Activated CD4-positive, alpha-beta T cell treated with anti-CD3 and anti-CD28 coated beads, Interleukin-2, amount 50 U/mL, for 16 hours (primary cell): ENCODE measurements around the gene ZC3H18.
"Not testable (repeated sequence)": the region's sequence is repeated elsewhere in the genome, so short reads cannot be mapped to it uniquely, and the experiment has no call there.

Experiments used
- DNase-seq: peaks from one replicate; pipeline ENCODE4 v3.0.0-alpha.2; 2020

Gene ZC3H18

DNA sequence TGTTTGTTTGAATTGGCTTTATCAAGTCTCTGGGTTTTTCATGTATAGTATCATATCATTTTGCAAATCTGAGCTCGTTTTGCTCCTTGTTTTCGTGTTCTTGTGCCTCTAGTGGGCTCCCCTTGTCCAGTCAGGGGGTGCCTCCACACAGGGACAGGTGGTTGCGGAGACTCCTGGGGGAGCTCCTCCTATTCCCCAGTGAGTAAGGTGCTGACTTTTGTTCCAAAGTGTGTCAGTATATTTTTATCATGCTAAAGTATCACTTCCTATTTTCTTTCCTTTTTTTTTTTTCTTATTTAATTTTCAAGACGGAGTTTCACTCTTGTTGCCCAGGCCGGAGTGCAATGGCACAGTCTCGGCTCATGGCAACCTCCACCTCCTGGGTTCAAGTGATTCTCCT, 37.9 kb downstream of the ZC3H18 start:
- DNase-seq, result no peak

DNA sequence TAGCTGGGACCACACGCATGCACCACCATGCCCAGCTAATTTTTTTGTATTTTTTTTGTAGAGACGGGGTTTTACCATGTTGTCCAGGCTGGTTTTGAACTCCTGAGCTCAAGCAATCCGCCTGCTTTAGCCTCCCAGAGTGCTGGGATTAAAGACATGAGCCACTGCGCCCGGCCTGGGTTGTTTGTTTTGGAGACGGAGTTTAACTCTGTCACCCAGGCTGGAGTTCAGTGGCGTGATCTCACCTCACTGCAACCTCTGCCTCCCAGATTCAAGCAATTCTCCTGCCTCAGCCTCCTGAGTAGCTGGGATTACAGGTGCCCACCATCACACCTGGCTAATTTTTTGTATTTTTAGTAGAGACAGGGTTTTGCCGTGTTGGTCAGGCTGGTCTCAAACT, 39.2 kb downstream of the ZC3H18 start:
- DNase-seq, result not testable (repeated sequence)

DNA sequence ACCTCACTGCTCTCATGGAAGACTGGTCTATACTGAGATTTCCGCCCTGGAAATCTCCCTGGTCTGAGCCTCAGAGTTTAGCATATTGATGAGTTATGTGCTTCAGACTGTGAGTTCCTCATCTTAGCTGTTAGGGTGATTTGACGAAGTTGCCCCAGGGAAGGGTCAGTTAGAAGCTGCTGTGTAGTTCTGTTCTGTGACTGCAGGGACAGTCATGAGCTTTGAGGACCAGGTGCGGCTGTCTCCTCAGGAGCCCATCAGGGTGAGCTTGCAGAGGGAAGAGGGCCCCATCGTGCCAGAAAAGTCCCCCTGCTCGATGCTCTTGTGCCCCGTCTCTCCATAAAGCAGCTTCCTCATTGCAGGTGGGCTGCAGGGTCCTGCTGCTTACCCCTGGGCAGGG, 39.9 kb downstream of the ZC3H18 start:
- DNase-seq, result no peak

DNA sequence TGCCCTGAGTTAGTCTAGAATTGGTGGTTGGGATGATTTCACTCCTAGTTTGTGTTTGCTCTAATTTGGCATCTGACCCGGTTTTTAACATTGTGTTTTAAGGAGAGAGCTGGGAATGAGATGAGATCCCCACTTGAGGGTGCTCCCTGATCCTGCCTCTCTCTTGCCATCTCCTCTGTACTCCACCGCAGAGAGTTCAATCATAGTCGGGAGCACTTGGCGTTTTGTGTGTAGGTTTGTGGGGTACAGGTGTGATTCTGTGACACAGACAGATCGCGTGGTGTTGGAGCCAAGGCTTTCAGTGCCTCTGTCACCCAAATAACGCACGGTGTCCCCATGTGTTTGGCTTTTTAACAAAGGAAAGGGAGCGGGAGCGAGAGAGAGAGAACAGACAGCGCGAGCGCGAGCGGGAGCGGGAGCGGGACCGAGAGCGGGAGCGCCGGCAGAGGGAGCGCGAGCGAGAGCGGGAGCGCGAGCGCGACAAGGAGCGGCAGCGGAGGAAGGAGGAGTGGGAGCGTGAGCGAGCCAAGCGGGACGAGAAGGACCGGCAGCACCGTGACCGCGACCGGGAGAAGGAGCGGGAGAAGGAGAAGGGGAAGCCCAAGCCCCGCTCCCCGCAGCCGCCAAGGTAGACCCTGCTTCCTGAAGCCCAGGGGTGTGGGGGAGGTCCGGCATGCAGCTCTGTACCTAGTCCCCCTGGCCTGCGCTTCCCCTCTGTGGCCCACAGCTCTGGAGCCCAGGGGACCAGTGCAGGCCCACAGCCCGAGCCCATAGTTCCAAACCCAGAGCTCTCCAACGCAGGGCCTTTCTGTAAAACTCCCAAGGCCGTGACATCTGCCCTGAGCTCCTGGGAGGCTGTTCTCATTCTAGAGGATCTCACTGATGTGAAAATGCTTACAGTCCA, 41.0 kb downstream of the ZC3H18 start:
- no peak for DNase-seq

DNA sequence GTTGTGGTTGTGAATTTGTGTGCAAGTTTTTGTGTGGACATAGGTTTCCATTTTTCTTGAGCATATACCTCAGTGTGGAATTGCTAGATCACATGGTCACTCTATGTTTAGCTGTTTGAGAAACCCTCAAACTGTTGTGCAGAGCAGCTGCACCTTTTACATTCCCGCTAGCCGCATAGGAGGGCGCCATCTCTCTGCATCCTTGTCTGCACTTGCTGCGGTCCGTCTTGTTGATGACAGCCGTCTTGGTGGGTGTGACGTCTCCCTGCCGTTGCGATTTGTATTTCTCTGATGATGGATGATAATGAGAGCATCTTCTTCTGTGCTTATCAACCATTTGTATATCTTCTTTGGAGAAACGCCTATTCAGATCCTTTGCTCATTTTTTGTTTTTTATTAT, 43.1 kb downstream of the ZC3H18 start:
- no peak for DNase-seq

DNA sequence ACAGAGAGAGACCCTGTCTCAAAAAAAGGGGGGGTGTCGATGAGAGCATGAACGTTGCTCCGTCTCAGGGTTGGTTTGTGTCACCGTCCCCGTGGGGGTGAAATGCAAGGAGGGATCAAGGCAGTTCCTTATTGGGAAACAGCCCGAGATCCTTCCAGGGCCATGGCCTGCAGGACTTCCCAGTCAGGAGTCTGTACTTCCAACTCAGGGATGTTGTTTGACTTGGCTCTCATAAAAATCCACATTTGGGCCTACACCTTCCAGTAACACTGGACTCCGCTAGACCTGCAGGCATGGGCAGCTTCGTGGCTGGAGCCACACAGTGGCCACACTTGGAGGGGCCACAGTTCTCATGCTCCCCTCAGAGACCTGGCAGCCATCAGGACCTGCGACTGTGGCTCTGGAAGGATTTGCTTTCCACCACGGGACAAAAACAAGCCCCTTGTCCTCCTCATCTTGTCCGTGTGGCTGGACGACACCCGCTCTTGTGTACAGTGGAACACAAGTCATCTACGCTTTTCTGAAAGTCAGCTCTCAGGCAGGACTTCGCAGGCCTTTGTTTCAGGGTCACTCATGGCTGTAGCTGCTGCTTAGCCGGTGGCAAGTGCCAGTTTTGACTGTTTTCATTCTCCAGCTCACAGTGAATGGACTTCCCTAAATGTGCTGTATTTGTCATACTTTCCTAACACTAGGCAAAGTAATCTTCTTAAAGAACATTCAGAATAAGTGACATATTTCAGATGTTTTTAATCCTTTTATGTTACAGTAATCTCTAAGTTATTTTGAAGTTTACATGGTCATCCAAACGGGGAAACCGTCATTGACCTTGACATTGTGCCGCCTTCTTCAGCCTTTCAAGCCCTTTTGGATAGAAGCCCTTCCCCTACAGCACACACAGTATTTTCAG, 44.0 kb downstream of the ZC3H18 start:
- DNase-seq, result no peak

DNA sequence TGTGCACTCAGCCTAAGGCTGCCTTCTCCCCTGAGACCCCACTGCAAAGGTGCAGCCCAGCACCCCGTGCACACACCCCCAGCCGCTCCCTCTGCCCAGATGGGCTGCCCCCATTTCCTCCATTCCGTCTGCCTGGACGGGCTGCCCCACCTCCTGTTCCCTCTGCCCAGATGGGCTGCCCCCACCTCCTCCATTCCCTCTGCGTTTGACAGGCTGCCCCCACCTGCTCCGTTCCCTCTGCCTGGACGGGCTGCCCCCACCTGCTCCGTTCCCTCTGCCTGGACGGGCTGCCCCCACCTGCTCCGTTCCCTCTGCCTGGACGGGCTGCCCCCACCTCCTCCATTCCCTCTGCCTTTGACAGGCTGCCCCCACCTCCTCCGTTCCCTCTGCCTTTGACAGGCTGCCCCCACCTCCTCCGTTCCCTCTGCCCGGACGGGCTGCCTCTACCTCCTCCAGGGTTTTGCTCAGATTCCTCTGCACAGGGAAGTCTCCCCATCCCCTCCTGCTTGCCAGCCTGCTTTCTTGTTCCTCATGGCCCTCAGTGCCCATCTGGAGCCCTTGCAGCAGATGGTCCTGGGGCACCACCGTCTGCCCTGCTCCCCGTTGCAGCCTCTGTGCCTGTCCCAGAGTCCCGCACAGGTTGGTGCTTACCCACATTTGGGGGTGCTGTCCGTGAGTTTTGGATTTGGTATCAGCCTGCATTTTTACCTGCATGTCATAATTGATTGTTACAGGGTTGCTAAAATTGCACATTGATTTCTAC, 44.8 kb downstream of the ZC3H18 start:
- DNase-seq, result no peak

DNA sequence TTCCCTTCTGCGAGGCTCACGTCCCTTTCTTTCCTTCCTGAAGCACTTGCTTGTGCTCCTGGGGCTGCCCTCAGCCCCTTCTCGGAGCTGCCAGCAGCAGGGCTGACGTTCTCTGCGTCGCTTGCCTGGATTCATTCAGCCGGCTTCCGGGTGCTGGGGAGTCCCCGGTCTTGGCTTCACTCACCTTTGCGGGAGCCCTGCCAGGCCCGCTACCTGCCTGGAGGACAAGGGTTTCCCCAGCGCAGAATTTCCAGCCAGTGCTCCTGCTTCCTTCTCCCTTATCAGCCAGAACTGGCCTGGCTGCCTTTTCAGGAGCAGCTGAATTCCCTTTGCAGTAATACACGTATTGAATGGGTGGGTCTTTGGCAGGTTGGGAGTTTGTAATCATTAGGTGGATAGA, 46.1 kb downstream of the ZC3H18 start:
- DNase-seq, result no peak

DNA sequence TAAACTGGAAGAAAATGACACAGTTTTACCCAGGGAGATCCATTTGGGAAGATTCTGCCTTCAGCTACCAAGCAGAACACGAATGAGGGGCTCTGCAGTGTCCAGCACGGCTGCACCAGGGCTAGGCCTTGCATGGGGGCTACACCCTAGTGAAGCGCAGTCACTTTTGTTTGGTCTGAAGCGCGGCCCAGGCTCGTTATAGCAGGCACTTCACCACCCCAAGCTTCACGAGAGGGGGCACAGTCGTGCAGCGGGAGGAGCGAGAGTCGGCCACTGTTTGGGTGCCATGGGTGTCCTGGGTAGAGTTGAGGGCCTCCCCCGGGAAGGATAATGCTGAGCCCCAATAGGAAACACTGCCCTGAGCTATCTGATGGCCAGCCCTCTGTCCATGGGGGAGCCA, 46.5 kb downstream of the ZC3H18 start:
- DNase-seq, result no peak

DNA sequence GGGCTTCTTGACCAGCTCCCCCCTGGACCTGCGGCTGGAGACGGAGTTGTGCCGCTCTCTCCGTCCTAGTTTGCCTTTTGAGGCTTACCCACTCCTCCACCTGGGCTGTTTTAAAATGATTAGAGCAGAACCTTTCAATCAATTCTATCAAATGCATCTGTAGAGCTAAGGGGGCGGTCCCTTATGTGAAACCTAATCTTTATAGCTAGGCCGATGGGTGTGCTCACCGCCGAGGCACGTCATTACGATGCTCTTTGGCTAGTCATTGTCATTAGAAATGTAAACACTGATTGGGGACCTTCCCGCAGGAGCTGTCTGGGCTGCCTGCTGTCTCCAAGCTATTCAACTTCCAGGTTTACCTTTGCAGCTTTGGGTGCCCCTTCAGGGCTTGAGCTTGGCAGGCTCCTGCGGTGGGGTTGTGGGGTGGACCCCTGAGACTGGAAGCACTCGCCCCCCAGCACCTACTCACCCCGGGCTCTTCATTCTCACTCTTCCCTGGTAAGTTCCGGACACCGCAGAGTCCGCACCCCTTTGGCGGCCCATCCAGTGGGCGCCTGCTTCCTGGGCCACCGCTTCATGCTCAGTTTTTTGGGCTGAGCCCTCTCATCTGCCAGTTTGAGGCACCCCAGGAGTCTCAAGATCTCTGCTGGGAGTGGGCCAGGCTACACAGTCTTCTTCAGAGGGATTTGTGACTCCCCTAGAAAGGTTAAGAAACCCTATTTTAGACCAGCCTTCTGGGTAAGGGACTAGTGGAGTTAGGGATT, 47.2 kb downstream of the ZC3H18 start:
- DNase-seq, result no peak

DNA sequence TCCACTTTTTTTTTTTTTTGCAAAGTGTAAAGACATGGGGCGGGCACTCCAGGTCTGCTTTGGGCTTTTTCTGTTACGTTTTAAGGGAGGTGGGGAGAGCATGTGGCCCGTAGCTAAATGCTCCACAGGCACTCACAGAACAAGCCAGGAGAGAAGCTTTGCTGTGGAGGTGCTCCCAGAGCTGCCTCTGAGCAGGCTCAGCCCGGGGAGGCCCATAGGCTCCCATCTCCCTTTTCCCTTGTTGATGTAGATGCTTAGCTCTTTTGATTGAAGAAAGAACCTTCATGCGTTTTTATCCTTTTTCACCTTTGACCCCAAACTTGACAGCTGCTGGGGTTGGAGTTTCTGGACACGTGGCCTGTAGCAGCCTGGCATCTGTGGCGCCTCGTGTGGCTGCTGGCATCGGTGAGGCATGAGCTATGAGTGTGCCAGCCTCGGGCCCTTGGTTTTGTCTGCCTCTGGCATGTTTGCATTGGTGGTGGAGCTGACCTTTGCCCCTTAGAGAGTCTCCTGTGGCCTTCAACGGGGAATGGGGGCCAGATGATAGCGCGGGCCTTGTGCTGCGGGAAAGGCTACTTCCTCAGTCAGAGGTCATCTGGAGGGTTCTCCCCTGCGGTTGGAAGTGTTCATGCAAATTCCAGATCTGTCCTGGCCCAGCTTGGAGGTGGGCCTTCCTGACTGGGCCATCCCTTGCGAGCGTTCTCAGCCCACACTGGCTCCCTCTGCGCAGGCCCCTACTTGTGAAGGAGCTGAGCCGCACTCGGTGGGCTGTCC, 48.2 kb downstream of the ZC3H18 start:
- no peak for DNase-seq

DNA sequence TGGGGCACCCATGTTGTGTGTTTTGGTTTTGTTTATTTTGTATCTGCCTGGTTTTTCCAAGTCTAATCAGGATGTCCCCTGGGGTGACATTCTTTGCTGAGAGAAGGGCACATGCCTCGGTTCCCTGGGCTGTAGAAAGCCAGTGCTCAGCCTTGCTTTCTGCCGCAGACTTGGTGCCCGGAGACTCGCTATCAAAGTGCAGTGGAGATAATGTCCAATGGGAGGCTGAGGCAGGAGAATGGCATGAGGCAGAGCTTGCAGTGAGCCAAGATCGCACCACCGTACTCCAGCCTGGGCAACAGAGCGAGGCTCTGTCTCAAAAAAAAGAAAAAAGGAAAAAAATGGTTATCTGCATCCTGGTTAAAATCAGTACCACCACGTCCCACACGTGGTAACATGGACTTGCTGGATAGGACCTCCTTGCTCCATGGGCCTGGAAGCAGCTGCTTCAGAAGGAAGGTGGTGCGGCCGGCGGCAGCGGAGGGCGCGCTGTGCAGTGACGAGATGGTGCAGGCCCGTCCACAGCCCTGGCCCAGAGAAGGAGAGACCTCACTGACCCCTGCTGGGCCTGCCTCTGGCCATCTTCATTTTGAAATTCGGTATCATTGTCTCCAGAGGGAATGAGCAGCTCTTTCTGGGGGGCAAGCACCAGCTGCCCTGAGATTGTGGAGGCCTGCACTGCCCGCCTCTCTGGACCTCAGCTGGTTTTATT, 48.9 kb downstream of the ZC3H18 start:
- no peak for DNase-seq

DNA sequence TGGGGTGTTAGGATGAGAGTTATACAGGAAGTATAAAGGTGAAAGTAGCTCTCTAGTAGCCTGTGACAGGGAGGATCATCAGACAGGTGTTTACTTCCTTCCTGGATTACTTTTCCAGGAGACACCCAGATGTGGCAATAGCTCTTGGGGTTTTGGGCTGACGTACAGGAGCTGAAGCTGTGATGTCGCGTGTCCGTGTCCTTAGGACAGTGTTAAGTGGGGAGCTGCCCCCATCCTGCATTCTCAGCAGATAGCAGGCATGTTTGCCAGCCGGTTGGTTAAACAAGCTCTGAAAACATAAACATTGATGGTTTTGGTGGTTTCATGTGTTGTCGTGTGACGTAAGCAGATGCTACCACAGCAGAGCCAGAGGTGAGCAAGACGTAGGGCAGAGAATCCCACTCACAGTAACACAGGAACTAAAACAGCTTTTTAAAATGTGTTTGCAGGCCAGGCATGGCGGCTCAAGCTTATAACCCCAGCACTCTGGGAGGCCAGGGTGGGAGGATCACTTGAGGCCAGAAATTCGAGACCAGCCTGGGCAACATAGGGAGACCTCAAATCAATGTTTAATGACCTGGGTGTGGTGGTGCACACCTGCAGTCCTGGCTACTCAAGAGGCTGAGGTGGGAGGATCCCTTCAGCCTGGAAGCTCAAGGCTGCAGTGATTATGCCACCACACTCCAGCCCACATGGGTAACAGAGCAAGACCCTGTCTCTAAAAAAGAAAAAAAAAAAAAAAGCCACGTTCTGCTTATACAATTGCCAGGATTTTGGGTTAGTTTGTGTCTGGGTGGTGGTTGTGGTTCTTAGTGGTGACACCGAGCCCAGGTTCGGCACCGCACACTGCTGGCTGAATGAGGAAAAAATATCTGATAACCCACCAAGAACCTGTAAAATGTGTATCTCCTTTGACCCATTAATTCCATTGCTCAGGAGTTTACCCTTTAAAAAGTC, 49.9 kb downstream of the ZC3H18 start:
- DNase-seq, result peak; percentile 70

DNA sequence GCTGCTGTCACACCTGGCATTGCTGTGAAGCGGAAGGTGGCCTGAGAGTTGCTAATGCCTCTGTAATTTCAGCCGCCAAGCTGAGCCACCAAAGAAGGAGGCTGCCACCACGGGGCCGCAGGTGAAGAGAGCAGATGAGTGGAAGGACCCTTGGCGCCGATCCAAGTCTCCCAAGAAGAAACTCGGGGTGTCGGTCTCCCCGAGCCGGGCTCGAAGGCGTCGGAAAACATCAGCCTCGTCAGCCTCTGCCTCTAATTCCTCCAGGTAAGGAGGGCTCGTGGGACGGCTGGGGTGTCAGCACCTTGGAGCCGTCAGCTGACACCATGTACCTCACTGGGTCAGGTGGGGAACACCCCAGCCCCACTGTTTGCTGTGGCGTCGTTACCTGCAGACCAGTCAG, 51.9 kb downstream of the ZC3H18 start:
- DNase-seq, result no peak

DNA sequence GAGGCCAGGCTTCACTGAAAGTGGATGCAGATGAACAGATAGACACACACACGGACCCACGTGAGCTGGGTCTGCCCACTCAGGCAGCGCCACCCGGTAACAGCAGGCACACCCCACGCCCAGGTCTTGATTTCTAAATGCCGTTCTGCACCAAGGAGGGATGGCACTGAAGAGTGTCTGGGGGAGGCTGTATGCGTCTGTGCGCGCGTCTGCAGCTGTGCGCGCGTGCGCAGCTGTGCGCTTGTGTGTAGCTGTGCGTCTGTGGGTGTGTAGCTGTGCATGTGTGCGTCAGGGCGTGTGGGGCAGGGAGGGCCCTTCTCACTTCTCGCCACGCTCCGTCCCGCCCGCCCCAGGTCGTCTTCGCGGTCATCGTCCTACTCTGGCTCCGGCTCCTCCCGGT, 52.7 kb downstream of the ZC3H18 start:
- no peak for DNase-seq

DNA sequence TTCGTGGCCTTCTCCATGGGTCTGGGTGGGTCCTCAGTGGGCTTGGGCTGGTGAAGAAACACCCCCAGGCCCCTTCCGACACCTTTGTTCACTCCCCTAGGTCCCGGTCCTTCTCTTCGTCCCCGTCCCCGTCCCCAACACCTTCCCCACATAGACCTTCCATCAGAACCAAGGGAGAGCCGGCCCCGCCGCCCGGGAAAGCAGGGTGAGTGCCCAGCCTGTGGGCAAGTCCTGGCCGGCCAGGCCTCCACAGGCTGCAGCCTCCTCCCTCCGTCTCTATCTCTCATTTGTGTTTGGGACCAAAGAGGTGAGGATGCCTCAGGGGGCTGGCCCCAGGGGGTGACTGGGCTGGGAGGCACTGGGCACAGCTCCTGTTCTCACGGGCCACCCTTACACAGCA, 53.7 kb downstream of the ZC3H18 start:
- DNase-seq, result no peak

DNA sequence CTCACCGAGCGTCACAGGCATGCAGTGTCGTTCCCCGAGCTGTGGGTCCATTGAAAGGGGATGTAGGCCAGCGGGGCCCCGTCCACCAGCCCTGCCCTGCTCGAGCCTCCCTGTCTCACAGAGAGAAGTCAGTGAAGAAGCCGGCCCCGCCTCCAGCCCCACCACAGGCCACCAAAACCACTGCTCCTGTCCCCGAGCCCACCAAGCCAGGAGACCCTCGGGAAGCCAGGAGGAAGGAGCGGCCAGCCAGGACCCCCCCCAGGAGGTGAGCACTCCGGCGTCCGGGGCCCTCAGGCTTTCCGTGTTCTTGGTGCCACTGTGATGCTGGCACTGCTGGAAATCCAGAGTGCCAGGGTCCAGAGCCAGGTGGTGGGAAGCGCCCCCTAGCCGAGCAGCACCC, 54.3 kb downstream of the ZC3H18 start:
- DNase-seq, result no peak

DNA sequence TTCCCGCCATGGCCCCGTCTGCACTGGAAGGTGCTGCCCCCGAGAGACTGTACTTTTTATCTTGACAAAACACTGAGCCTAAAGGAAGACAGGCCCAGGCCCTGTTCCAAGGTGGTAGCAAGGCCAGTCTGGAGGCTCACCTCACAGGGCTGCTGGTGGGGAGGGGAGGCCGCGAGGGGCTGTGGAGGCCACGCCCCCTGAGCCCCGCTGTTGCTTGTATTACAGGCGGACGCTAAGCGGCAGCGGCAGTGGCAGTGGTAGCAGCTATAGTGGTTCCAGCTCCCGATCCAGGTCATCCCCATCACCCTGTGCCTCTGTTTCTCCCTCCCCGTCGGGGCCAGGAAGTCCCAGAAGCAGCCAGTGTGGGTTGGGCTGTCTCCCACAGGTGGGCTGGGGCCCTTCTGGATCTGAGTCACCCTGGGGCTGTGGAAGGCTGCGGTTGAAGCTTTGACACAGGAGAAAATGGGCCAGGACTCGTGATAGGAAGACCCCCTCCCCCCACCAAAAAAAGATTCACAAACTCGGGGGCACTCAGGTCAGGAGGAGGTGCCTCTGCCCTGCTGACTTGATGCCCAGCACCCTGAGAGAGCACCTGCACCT, 54.9 kb downstream of the ZC3H18 start:
- DNase-seq, result peak; percentile 25

DNA sequence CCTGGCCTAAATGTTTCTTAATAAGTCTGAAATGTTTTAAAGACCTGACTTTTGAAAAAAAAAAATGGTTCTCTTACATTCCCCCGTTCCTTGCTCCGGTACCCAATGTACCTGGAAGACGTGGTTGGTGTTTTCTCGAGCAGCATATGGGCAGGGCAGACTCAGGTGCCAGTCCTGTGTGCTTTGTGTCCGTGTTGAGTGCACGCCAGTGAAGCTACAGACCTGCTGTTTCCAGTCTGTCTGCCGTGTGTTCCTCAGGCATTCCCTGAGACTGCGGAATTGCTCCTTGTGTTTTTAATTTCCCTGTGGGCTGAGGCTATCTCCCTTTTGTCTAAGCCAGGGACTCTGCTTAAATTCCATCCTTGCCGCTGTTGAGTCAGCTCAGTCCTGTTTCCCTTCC, 56.4 kb downstream of the ZC3H18 start:
- no peak for DNase-seq
